HEK293 (cell line): Measurements from ENCODE around the gene LIN7C.

Experiments used
- CTCF ChIA-PET: fragments of 350-600 bp; formaldehyde crosslinking; extraction: SDS; loops from one replicate; lab custom pipeline; 2021; ENCODE audit warnings: antibody characterized with exemption; lab: Yijun Ruan, JAX
- POLR2A ChIA-PET: fragments of 300-600 bp; formaldehyde crosslinking; extraction: SDS; loops from one replicate; lab custom pipeline; 2020; ENCODE audit warnings: antibody characterized with exemption, inconsistent platforms; lab: Yijun Ruan, JAX
- H3K27ac ChIP-seq: fragments of 200-500 bp; sonication (Bioruptor generic); 2 replicates; pipeline ENCODE4 v1.5.1; 2014; ENCODE audit warnings: low read depth, low read length, control low read depth, inconsistent platforms; ENCODE audit errors: extremely low read depth
- H3K36me3 ChIP-seq, 2 experiments: fragments of 200-500 bp in 1 of 2; sonication (Bioruptor generic) in 1 of 2; 1 replicate in 1 of 2; 2 replicates in 1 of 2; pipeline ENCODE4 v1.5.1; 2014 to 2017; ENCODE audit warnings: inconsistent platforms in 2 of 2, low read length in 2 of 2; ENCODE audit not compliant: control insufficient read depth in 2 of 2, insufficient read depth in 1 of 2
- H3K4me1 ChIP-seq: fragments of 200-500 bp; sonication (Bioruptor generic); 2 replicates; pipeline ENCODE4 v1.5.1; 2014; ENCODE audit warnings: mild to moderate bottlenecking, low read length, inconsistent platforms; ENCODE audit not compliant: control insufficient read depth, insufficient read depth
- H3K4me3 ChIP-seq: 2 replicates; pipeline ENCODE4 v1.5.1; 2011; ENCODE audit warnings: low read depth, mild to moderate bottlenecking, control low read depth, low read length, moderate library complexity
- H3K9me3 ChIP-seq: fragments of 200-500 bp; sonication (Bioruptor generic); 2 replicates; pipeline ENCODE4 v1.5.1; 2014; ENCODE audit warnings: low read depth, low read length, inconsistent platforms; ENCODE audit not compliant: control insufficient read depth, insufficient read depth
- IKZF3 ChIP-seq: fragments of 450-650 bp; IDR thresholded peaks from 2 replicates; pipeline ENCODE4 v1.5.0; 2018; ENCODE audit warnings: missing biosample characterization, mild to moderate bottlenecking, missing genetic modification characterization, moderate library complexity
- SCRT2 ChIP-seq: fragments of 450-650 bp; formaldehyde crosslinking; IDR thresholded peaks from 2 replicates; pipeline ENCODE4 v1.5.1; 2016; ENCODE audit warnings: missing biosample characterization, missing genetic modification characterization
- SP2 ChIP-seq: fragments of 450-650 bp; formaldehyde crosslinking; IDR thresholded peaks from 2 replicates; pipeline ENCODE4 v1.5.1; 2016; ENCODE audit warnings: missing biosample characterization, missing genetic modification characterization
- SP3 ChIP-seq: fragments of 450-650 bp; formaldehyde crosslinking; IDR thresholded peaks from 2 replicates; pipeline ENCODE4 v1.5.1; 2016; ENCODE audit warnings: missing biosample characterization, missing genetic modification characterization
- TCF7L2 ChIP-seq: IDR thresholded peaks from 2 replicates; pipeline ENCODE4 v1.6.1; 2011; ENCODE audit warnings: low read depth, mild to moderate bottlenecking, inconsistent platforms, low read length, moderate library complexity, borderline replicate concordance
- TSHZ1 ChIP-seq: fragments of 450-650 bp; formaldehyde crosslinking; IDR thresholded peaks from 2 replicates; pipeline ENCODE4 v1.5.1; 2016; ENCODE audit warnings: missing biosample characterization, missing genetic modification characterization, borderline replicate concordance
- WT1 ChIP-seq: fragments of 450-650 bp; formaldehyde crosslinking; IDR thresholded peaks from 2 replicates; pipeline ENCODE4 v1.5.1; 2016; ENCODE audit warnings: missing biosample characterization, missing genetic modification characterization
- ZBTB11 ChIP-seq: fragments of 450-650 bp; formaldehyde crosslinking; conservative IDR thresholded peaks from 2 replicates; pipeline ENCODE4 v1.5.1; 2016; ENCODE audit warnings: low read depth, missing biosample characterization, missing genetic modification characterization
- ZFHX2 ChIP-seq: fragments of 450-650 bp; formaldehyde crosslinking; conservative IDR thresholded peaks from 2 replicates; pipeline ENCODE4 v1.5.1; 2016; ENCODE audit warnings: missing biosample characterization, missing genetic modification characterization
- ZNF138 ChIP-seq: fragments of 450-650 bp; formaldehyde crosslinking; IDR thresholded peaks from 2 replicates; pipeline ENCODE4 v1.5.1; 2016; ENCODE audit warnings: missing biosample characterization, missing genetic modification characterization, borderline replicate concordance
- ZNF19 ChIP-seq: fragments of 450-650 bp; formaldehyde crosslinking; IDR thresholded peaks from 2 replicates; pipeline ENCODE4; 2016; ENCODE audit warnings: missing biosample characterization, missing genetic modification characterization, low read depth
- ZNF211 ChIP-seq: fragments of 450-650 bp; formaldehyde crosslinking; IDR thresholded peaks from 2 replicates; pipeline ENCODE4 v1.5.1; 2016; ENCODE audit warnings: low read depth, missing biosample characterization, missing genetic modification characterization
- ZNF350 ChIP-seq: fragments of 450-650 bp; formaldehyde crosslinking; IDR thresholded peaks from 2 replicates; pipeline ENCODE4 v1.5.0; 2017; ENCODE audit warnings: missing biosample characterization, mild to moderate bottlenecking, missing genetic modification characterization
- ZNF416 ChIP-seq: fragments of 450-650 bp; formaldehyde crosslinking; IDR thresholded peaks from 2 replicates; pipeline ENCODE4 v1.5.1; 2016; ENCODE audit warnings: missing biosample characterization, missing genetic modification characterization
- ZNF530 ChIP-seq: fragments of 450-650 bp; formaldehyde crosslinking; IDR thresholded peaks from 2 replicates; pipeline ENCODE4 v1.5.1; 2016; ENCODE audit warnings: low read depth, missing biosample characterization, missing genetic modification characterization
- ZNF548 ChIP-seq: fragments of 450-650 bp; formaldehyde crosslinking; IDR thresholded peaks from 2 replicates; pipeline ENCODE4 v1.5.1; 2016; ENCODE audit warnings: missing biosample characterization, missing genetic modification characterization
- ZNF555 ChIP-seq: fragments of 450-650 bp; formaldehyde crosslinking; conservative IDR thresholded peaks from 2 replicates; pipeline ENCODE4 v1.5.1; 2017; ENCODE audit warnings: missing biosample characterization, mild to moderate bottlenecking, missing genetic modification characterization, inconsistent platforms
- ZNF600 ChIP-seq: fragments of 450-650 bp; formaldehyde crosslinking; IDR thresholded peaks from 2 replicates; pipeline ENCODE4 v1.5.1; 2016; ENCODE audit warnings: missing biosample characterization, missing genetic modification characterization
- ZNF610 ChIP-seq: fragments of 450-650 bp; formaldehyde crosslinking; IDR thresholded peaks from 2 replicates; pipeline ENCODE4 v1.5.1; 2016; ENCODE audit warnings: missing biosample characterization, missing genetic modification characterization, borderline replicate concordance
- ZNF658 ChIP-seq: fragments of 450-650 bp; formaldehyde crosslinking; IDR thresholded peaks from 2 replicates; pipeline ENCODE4; 2016; ENCODE audit warnings: missing biosample characterization, missing genetic modification characterization
- TF ChIP-seq, protein P1 (sequence below): fragments of 450-650 bp; formaldehyde crosslinking; IDR thresholded peaks from 2 replicates; pipeline ENCODE4 v1.5.1; 2017; ENCODE audit warnings: missing biosample characterization, mild to moderate bottlenecking, missing genetic modification characterization, moderate library complexity

Gene LIN7C

GRCh38 chr11:27455667-27456066 is 50.9 kb downstream of the LIN7C start:
- CTCF ChIA-PET, result interaction anchor here (0.6 to 1.4 kb wide), 2 partner anchors 30 to 192 kb away, joined by 3 read pairs; no protein-coding TSS in a partner anchor
- peaks cover 5% of the 10 kb centered on the region for H3K4me1 ChIP-seq

DNA sequence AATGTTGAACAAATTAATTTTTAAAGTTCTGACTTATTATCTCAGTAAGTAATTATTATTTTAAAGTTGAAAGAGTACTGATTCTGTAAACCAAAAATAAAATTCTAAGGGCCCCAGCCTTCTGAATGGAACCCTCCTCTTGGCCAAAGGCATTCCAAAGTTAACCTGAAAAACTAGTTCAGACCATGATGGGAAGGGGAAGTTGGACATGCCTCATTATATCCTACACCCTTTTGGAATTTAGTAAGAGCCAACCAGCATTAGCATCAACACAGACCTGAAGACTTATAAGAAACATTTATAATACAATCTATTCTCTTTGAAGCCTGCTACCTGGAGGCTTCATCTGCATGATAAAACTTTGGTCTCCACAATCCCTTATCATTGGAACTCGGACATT is 52.9 kb downstream of the LIN7C start:
- Histone ChIP-seq H3K27ac (no peak overlapping the region), H3K4me3 (no peak overlapping the region), H3K9me3 (no peaks in the 10 kb centered on the region), H3K36me3 (no peaks in the 10 kb centered on the region), H3K4me1 (peaks cover 5% of the 10 kb centered on the region)
- CTCF ChIA-PET, result no interaction called here
- POLR2A ChIA-PET, result no interaction called here
- TF ChIP-seq ZNF658 (tag by site-specific recombination) (no peak), ZNF610 (no peak), ZNF416 (no peak), SP2 (tag by site-specific recombination) (no peak), TCF7L2 (no peak), ZNF138 (tag by site-specific recombination) (no peak), ZNF350 (no peak), ZNF211 (tag by site-specific recombination) (no peak), ZNF530 (tag by site-specific recombination) (no peak), WT1 (no peak), IKZF3 (tag by site-specific recombination) (no peak)
- TF ChIP-seq, protein P1, sequence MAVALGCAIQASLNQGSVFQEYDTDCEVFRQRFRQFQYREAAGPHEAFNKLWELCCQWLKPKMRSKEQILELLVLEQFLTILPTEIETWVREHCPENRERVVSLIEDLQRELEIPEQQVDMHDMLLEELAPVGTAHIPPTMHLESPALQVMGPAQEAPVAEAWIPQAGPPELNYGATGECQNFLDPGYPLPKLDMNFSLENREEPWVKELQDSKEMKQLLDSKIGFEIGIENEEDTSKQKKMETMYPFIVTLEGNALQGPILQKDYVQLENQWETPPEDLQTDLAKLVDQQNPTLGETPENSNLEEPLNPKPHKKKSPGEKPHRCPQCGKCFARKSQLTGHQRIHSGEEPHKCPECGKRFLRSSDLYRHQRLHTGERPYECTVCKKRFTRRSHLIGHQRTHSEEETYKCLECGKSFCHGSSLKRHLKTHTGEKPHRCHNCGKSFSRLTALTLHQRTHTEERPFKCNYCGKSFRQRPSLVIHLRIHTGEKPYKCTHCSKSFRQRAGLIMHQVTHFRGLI (tag by site-specific recombination), result no peak

More at GRCh38 chr11:27455667-27456066, 50.9 kb downstream of the LIN7C start:
- H3K36me3 ChIP-seq, result no peaks in the 10 kb centered on the region
- no peak overlapping the region for H3K27ac ChIP-seq
- H3K9me3 ChIP-seq, result no peaks in the 10 kb centered on the region
- no peak overlapping the region for H3K4me3 ChIP-seq
- POLR2A ChIA-PET, result interaction anchor here (2.1 kb wide), 1 partner anchor 17 kb away, joined by 9 read pairs; the partner anchor contains the start of gene LGR4
- no peak for TF ChIP-seq SCRT2
- no peak for TF ChIP-seq ZNF555 (tag by site-specific recombination)
- no peak for TF ChIP-seq ZNF19 (tag by site-specific recombination)
- TF ChIP-seq SP3 (tag by site-specific recombination), result no peak
- no peak for TF ChIP-seq ZNF600
- TF ChIP-seq TSHZ1 (tag by site-specific recombination), result no peak
- TF ChIP-seq, protein P1 (tag by site-specific recombination), result no peak
- TF ChIP-seq ZNF548, result no peak
- TF ChIP-seq ZFHX2, result no peak
- no peak for TF ChIP-seq ZBTB11 (tag by site-specific recombination)
- TF ChIP-seq, all 188 proteins: peak for 0
